GM19397 (cell line): ENCODE measurements around the gene KCNJ8.
"Not testable (repeated sequence)": the region's sequence is repeated elsewhere in the genome, so short reads cannot be mapped to it uniquely, and the experiment has no call there.

Source experiments
- ATAC-seq: cut with Tn5 transposase; IDR thresholded peaks from one replicate; pipeline ENCODE4 v1.9.1; 2021; ENCODE audit warnings: mild to moderate bottlenecking, moderate library complexity; ENCODE audit not compliant: unreplicated experiment

KCNJ8 gene

GRCh38 chr12:21788089-21788983 is 13.8 kb upstream of the KCNJ8 start:
- ATAC-seq = no peak

GRCh38 chr12:21786041-21786531 is 11.6 kb upstream of the KCNJ8 start:
- ATAC-seq = no peak

- ATAC-seq = not testable (repeated sequence)
Measured at GRCh38 chr12:21782723-21783122, 8.2 kb upstream of the KCNJ8 start.

GRCh38 chr12:21780786-21781185 is 6.3 kb upstream of the KCNJ8 start:
- no peak for ATAC-seq

- no peak for ATAC-seq
Measured at GRCh38 chr12:21776175-21776574, 1.7 kb upstream of the KCNJ8 start.

GRCh38 chr12:21775133-21775820 is 771 bp upstream of the KCNJ8 start:
- ATAC-seq = no peak

- ATAC-seq = no peak
Measured at GRCh38 chr12:21773806-21774205, 700 bp downstream of the KCNJ8 start.

- no peak for ATAC-seq
Measured at GRCh38 chr12:21773263-21773741, 1.2 kb downstream of the KCNJ8 start.

- ATAC-seq = no peak
Measured at GRCh38 chr12:21771311-21771710, 3.2 kb downstream of the KCNJ8 start.

- no peak for ATAC-seq
Measured at GRCh38 chr12:21769307-21769706, 5.2 kb downstream of the KCNJ8 start.

GRCh38 chr12:21766403-21766802 is 8.1 kb downstream of the KCNJ8 start:
- no peak for ATAC-seq

- ATAC-seq = no peak
Measured at GRCh38 chr12:21764950-21765349, 9.6 kb downstream of the KCNJ8 start.

- ATAC-seq = no peak
Measured at GRCh38 chr12:21764065-21764464, 10.4 kb downstream of the KCNJ8 start.

- ATAC-seq = no peak
Measured at GRCh38 chr12:21763531-21763930, 11.0 kb downstream of the KCNJ8 start.

GRCh38 chr12:21759737-21760136 is 14.8 kb downstream of the KCNJ8 start:
- ATAC-seq = no peak

GRCh38 chr12:21757735-21758134 is 16.8 kb downstream of the KCNJ8 start:
- no peak for ATAC-seq

GRCh38 chr12:21756699-21757098 is 17.8 kb downstream of the KCNJ8 start:
- no peak for ATAC-seq

- no peak for ATAC-seq
Measured at GRCh38 chr12:21751517-21751916, 23.0 kb downstream of the KCNJ8 start.

- no peak for ATAC-seq
Measured at GRCh38 chr12:21745258-21745657, 29.2 kb downstream of the KCNJ8 start.

GRCh38 chr12:21731144-21731543 is 43.4 kb downstream of the KCNJ8 start:
- ATAC-seq = no peak

- no peak for ATAC-seq
Measured at GRCh38 chr12:21725731-21726130, 48.8 kb downstream of the KCNJ8 start.
